H1 (cell line): Measurements from ENCODE around the gene GUCY1B1. TPM values are rescaled to one million over a fixed set of nuclear protein-coding genes. Genes with fewer than 3 reads are reported as not detected.
A peak's percentile ranks its signal among the peaks of the same experiment; 100 is the strongest.
"Not testable (repeated sequence)": the region's sequence is repeated elsewhere in the genome, so short reads cannot be mapped to it uniquely, and the experiment has no call there.

Experiments
- CTCF ChIA-PET: fragments of 300-600 bp; sonication (Branson Sonifier 250); formaldehyde crosslinking; loops from one replicate; lab custom pipeline; 2021; ENCODE audit not compliant: partially characterized antibody; lab: Charles Lee
- POLR2A ChIA-PET: fragments of 300-600 bp; sonication (Branson Sonifier 250); formaldehyde crosslinking; loops from one replicate; lab custom pipeline; 2021; ENCODE audit warnings: inconsistent platforms; ENCODE audit not compliant: partially characterized antibody; lab: Charles Lee
- DNase-seq, 2 experiments: peaks; one replicate each; pipeline versions ENCODE4 v3.0.0 to v3.0.0-alpha.2; 2010 to 2022; ENCODE audit warnings: low spot score in 2 of 2, low read depth in 1 of 2, mixed read lengths in 1 of 2
- FAIRE-seq: peaks from 2 replicates; lab custom pipeline; 2011; peaks lifted over from hg19 to GRCh38; lab: Jason Lieb, UNC
- H2AFZ ChIP-seq: 2 replicates; pipeline ENCODE4 v1.8.1; 2012; ENCODE audit warnings: low read length, inconsistent platforms
- H2AK5ac ChIP-seq: 2 replicates; pipeline ENCODE4 v1.6.1; 2013; ENCODE audit warnings: low read depth, low read length
- H2BK120ac ChIP-seq: replicated peaks from 2 replicates; pipeline ENCODE3; 2013; ENCODE audit warnings: low read depth, low read length, inconsistent platforms
- H2BK12ac ChIP-seq: 2 replicates; pipeline ENCODE4 v1.6.1; 2013; ENCODE audit warnings: low read depth, low read length
- H2BK15ac ChIP-seq: 2 replicates; pipeline ENCODE4 v1.6.1; 2013; ENCODE audit warnings: low read length
- H2BK20ac ChIP-seq: 2 replicates; pipeline ENCODE4 v1.6.1; 2013; ENCODE audit warnings: low read length
- H2BK5ac ChIP-seq: 2 replicates; pipeline ENCODE4 v1.6.1; 2013; ENCODE audit warnings: low read depth, low read length
- H3K14ac ChIP-seq: 2 replicates; pipeline ENCODE4 v1.6.1; 2013; ENCODE audit warnings: inconsistent platforms; ENCODE audit not compliant: insufficient read length
- H3K18ac ChIP-seq: 2 replicates; pipeline ENCODE4 v1.6.1; 2013; ENCODE audit warnings: low read length; ENCODE audit errors: extremely low read depth
- H3K23ac ChIP-seq: 2 replicates; pipeline ENCODE4 v1.6.1; 2013; ENCODE audit warnings: inconsistent platforms; ENCODE audit not compliant: insufficient read length
- H3K23me2 ChIP-seq: 2 replicates; pipeline ENCODE4 v1.6.1; 2013; ENCODE audit warnings: low read depth, low read length
- H3K27ac ChIP-seq: 2 replicates; pipeline ENCODE4 v1.6.1; 2011; ENCODE audit warnings: low read depth, low read length, inconsistent platforms
- H3K27me3 ChIP-seq, 4 experiments: replicated peaks in 1 of 4; 1 replicate in 1 of 4; 2 replicates in 3 of 4; pipeline versions ENCODE4 v1.6.1 to v1.8.1; 2011 to 2013; ENCODE audit warnings: low read length in 3 of 4, mild to moderate bottlenecking in 3 of 4, inconsistent platforms in 2 of 4, mixed read lengths in 2 of 4, moderate library complexity in 1 of 4; ENCODE audit not compliant: control insufficient read depth in 3 of 4, insufficient read depth in 3 of 4; ENCODE audit errors: extremely low read depth in 1 of 4
- H3K36me3 ChIP-seq, 4 experiments: 2 replicates each; pipeline versions ENCODE4 v1.6.1 to v1.8.1; 2011 to 2013; ENCODE audit warnings: mild to moderate bottlenecking in 4 of 4, low read length in 3 of 4, moderate library complexity in 2 of 4, control low read depth in 1 of 4, inconsistent platforms in 1 of 4; ENCODE audit not compliant: insufficient read depth in 4 of 4, control insufficient read depth in 2 of 4
- H3K4ac ChIP-seq: replicated peaks from 2 replicates; pipeline ENCODE3; 2013; ENCODE audit warnings: low read length, low read depth, mixed read lengths, inconsistent platforms; ENCODE audit not compliant: insufficient read length
- H3K4me1 ChIP-seq, 4 experiments: replicated peaks in 1 of 4; 1 replicate in 1 of 4; 2 replicates in 3 of 4; pipeline versions ENCODE4 v1.6.1 to v1.8.1; 2011 to 2013; ENCODE audit warnings: low read length in 3 of 4, inconsistent platforms in 2 of 4, mixed read lengths in 1 of 4; ENCODE audit not compliant: insufficient read depth in 4 of 4, control insufficient read depth in 3 of 4
- H3K4me2 ChIP-seq, 2 experiments: 2 replicates each; pipeline versions ENCODE4 v1.6.1 to v1.8.1; 2011 to 2013; ENCODE audit warnings: low read depth in 2 of 2, low read length in 2 of 2, control low read depth in 1 of 2, inconsistent platforms in 1 of 2, mild to moderate bottlenecking in 1 of 2; ENCODE audit not compliant: insufficient read depth in 1 of 2
- H3K4me3 ChIP-seq, 4 experiments: fragments of 200-600, 300-600 bp in 1 of 4; sonication (generic), shearing (Covaris generic), sonication (Bioruptor Twin) in 1 of 4; 2 replicates each; pipeline versions ENCODE4 v1.5.1 to v1.8.1; 2011 to 2016; ENCODE audit warnings: low read length in 4 of 4, low read depth in 3 of 4, control low read depth in 2 of 4, inconsistent platforms in 2 of 4, mild to moderate bottlenecking in 2 of 4, mixed read lengths in 1 of 4, moderate library complexity in 1 of 4; ENCODE audit not compliant: insufficient read depth in 2 of 4; ENCODE audit errors: extremely low read depth in 1 of 4
- H3K56ac ChIP-seq: replicated peaks from 2 replicates; pipeline ENCODE3; 2013; ENCODE audit warnings: low read depth, mild to moderate bottlenecking, mixed read lengths, low read length, inconsistent platforms; ENCODE audit not compliant: insufficient read length
- H3K79me1 ChIP-seq: 2 replicates; pipeline ENCODE4 v1.6.1; 2013; ENCODE audit warnings: low read depth, low read length, control low read depth
- H3K79me2 ChIP-seq, 2 experiments: 2 replicates each; pipeline versions ENCODE4 v1.6.1 to v1.8.1; 2012 to 2013; ENCODE audit warnings: low read length in 2 of 2, mild to moderate bottlenecking in 2 of 2, inconsistent platforms in 1 of 2; ENCODE audit not compliant: insufficient read depth in 2 of 2, control insufficient read depth in 1 of 2
- H3K9ac ChIP-seq, 4 experiments: replicated peaks in 1 of 4; 1 replicate in 1 of 4; 2 replicates in 3 of 4; pipeline versions ENCODE4 v1.6.1 to v1.8.1; 2011 to 2013; ENCODE audit warnings: low read depth in 3 of 4, low read length in 3 of 4, control low read depth in 2 of 4, mild to moderate bottlenecking in 2 of 4, moderate library complexity in 2 of 4, inconsistent platforms in 1 of 4; ENCODE audit errors: extremely low read depth in 1 of 4
- H3K9me3 ChIP-seq, 2 experiments: 2 replicates each; pipeline versions ENCODE4 v1.6.1 to v1.8.1; 2012 to 2013; ENCODE audit warnings: mild to moderate bottlenecking in 2 of 2, moderate library complexity in 2 of 2, control low read depth in 1 of 2, inconsistent platforms in 1 of 2, low read depth in 1 of 2, low read length in 1 of 2, mixed read lengths in 1 of 2; ENCODE audit not compliant: insufficient read depth in 2 of 2
- H4K20me1 ChIP-seq, 2 experiments: replicated peaks in 1 of 2; 2 replicates each; pipeline versions ENCODE3 to v1.8.1; 2011 to 2013; ENCODE audit warnings: inconsistent platforms in 2 of 2, low read length in 2 of 2, mild to moderate bottlenecking in 1 of 2; ENCODE audit not compliant: insufficient read depth in 2 of 2, control insufficient read depth in 1 of 2
- H4K5ac ChIP-seq: 2 replicates; pipeline ENCODE4 v1.6.1; 2013; ENCODE audit warnings: low read length, low read depth, mixed read lengths, inconsistent platforms; ENCODE audit not compliant: insufficient read length
- H4K8ac ChIP-seq: 2 replicates; pipeline ENCODE4 v1.8.0; 2013; ENCODE audit warnings: mild to moderate bottlenecking, moderate library complexity, low read length, inconsistent platforms; ENCODE audit not compliant: insufficient read depth; ENCODE audit errors: extremely low read depth
- H4K91ac ChIP-seq: replicated peaks from 2 replicates; pipeline ENCODE3; 2013; ENCODE audit warnings: low read length, mixed read lengths, inconsistent platforms; ENCODE audit not compliant: insufficient read length
- BACH1 ChIP-seq: IDR thresholded peaks from 2 replicates; pipeline ENCODE4 v1.6.1; 2012; ENCODE audit warnings: low read length, improper control_type of control experiment
- NANOG ChIP-seq: IDR thresholded peaks from 2 replicates; pipeline ENCODE4 v1.6.1; 2011; ENCODE audit warnings: low read length, low read depth, mild to moderate bottlenecking, inconsistent platforms; ENCODE audit not compliant: insufficient read depth, poor library complexity, severe bottlenecking
- NRF1 ChIP-seq: IDR thresholded peaks from 2 replicates; pipeline ENCODE4 v1.6.1; 2011; ENCODE audit warnings: mild to moderate bottlenecking, low read depth, low read length, improper control_type of control experiment
- RAD21 ChIP-seq, 2 experiments: IDR thresholded peaks in 1 of 2; conservative IDR thresholded peaks in 1 of 2; 2 replicates each; pipeline ENCODE4 v1.6.1; 2011; ENCODE audit warnings: low read depth in 2 of 2, low read length in 2 of 2, improper control_type of control experiment in 1 of 2, inconsistent platforms in 1 of 2, mild to moderate bottlenecking in 1 of 2, moderate library complexity in 1 of 2
- RFX5 ChIP-seq: IDR thresholded peaks from 2 replicates; pipeline ENCODE4 v1.6.1; 2011; ENCODE audit warnings: low read depth, low read length, improper control_type of control experiment, borderline replicate concordance
- whole genome bisulfite sequencing, 2 experiments: shearing (Covaris generic) in 1 of 2; methylation state at CpG; one replicate each; pipeline versions ENCODE4 v1.1.6 to v1.1.7; 2013 to 2015; ENCODE audit warnings: low lambda C conversion rate in 2 of 2, mixed read lengths in 2 of 2, inconsistent platforms in 1 of 2, low coverage in 1 of 2, missing lambda C conversion rate in 1 of 2; ENCODE audit not compliant: insufficient replicate concordance in 2 of 2, insufficient coverage in 1 of 2, insufficient read length in 1 of 2; ENCODE audit errors: extremely low coverage in 1 of 2, missing lambda C conversion rate in 1 of 2; 5-methylcytosine and 5-hydroxymethylcytosine counted together
- polyA plus RNA-seq, 7 experiments: library from polyadenylated mRNA; depleted of rRNA in 3 of 7; stranded (reverse) in 5 of 7; unstranded in 2 of 7; fragments of >200 nt in 5 of 7; fragments of 200-250 nt in 2 of 7; gene quantifications; 1 replicate in 5 of 7; 2 replicates in 1 of 7; 4 replicates in 1 of 7; pipeline versions ENCODE4 v1.2.1 to v1.2.3, GENCODE V29; 2011 to 2013; ENCODE audit warnings: missing spikeins in 2 of 7, mixed read lengths in 2 of 7
- total RNA-seq: library from RNA; stranded (reverse); fragmentation: NEBNext Ultra II Directional; extraction: Animal tissue kit (Norgen Biotek cat#: 25700); gene quantifications from 2 replicates; pipeline ENCODE4 v1.2.1, GENCODE V29; 2021

GUCY1B1 gene
- total and polyA plus RNA-seq, 2 of the 8 experiments (the other 6 are each of a cell fraction or from before 2014, with no cell fraction given) = 1.5 to 2.9 TPM

GRCh38 chr4:155795991-155796390 lies 37.2 kb downstream of the GUCY1B1 start (continued):
- TF ChIP-seq NRF1 (no peak), BACH1 (no peak), RFX5 (no peak), NANOG (no peak), RAD21 (IDR thresholded peaks at IDR 0.05 in 1 of 2, conservative IDR thresholded peaks at IDR 0.05 in 1 of 2; ENCODE audit: low read depth in 2 of 2, low read length in 2 of 2) (peak; percentile 30 to 44; a peak in 3 of 4 replicates)

- H4K91ac ChIP-seq, H3K79me2 ChIP-seq, H3K4me1 ChIP-seq, POLR2A ChIA-PET, H2BK5ac ChIP-seq, H3K23ac ChIP-seq, H2AFZ ChIP-seq, H2BK12ac ChIP-seq, H3K27me3 ChIP-seq, H3K4me3 ChIP-seq, H2BK15ac ChIP-seq, DNase-seq, H4K5ac ChIP-seq, H3K36me3 ChIP-seq, H3K4ac ChIP-seq, H4K8ac ChIP-seq, H2BK120ac ChIP-seq, H3K9ac ChIP-seq, H3K4me2 ChIP-seq, FAIRE-seq, H3K9me3 ChIP-seq, H3K23me2 ChIP-seq, H3K79me1 ChIP-seq, H3K18ac ChIP-seq, H4K20me1 ChIP-seq, H3K27ac ChIP-seq, H3K56ac ChIP-seq, H2AK5ac ChIP-seq, H2BK20ac ChIP-seq, H3K14ac ChIP-seq: not testable (repeated sequence)
- CTCF ChIA-PET = interaction anchor here (0.6 to 2.2 kb wide), 5 partner anchors 51 to 427 kb away, joined by 3 to 4 read pairs (median 3); no protein-coding TSS in a partner anchor
- WGBS, 2 experiments = 91% methylated on average over 4 of the region's 4 CpGs; no CpG with 5 or more reads in 1 of the 2 experiments
Observed at GRCh38 chr4:155797581-155797980, 38.8 kb downstream of the GUCY1B1 start.
